ELF-1 (cell line): ENCODE measurements around the gene TAS2R60.
"Not testable (repeated sequence)": the region's sequence is repeated elsewhere in the genome, so short reads cannot be mapped to it uniquely, and the experiment has no call there.

Experiments used
- DNase-seq: peaks from one replicate; pipeline ENCODE4 v3.0.0-alpha.2; 2016; ENCODE audit warnings: low read depth, low spot score

TAS2R60 gene

GRCh38 chr7:143477501-143478150 is 34.4 kb downstream of the TAS2R60 start, which contains the start of gene TAS2R41:
TAS2R41 (plus strand) TSS chr7:143477873; CDS start chr7:143477873, 0 bp downstream.
- DNase-seq, result no peak

GRCh38 chr7:143479055-143479766 is 36.0 kb downstream of the TAS2R60 start:
- DNase-seq, result no peak

GRCh38 chr7:143480501-143480900 is 37.2 kb downstream of the TAS2R60 start:
- DNase-seq, result no peak

GRCh38 chr7:143484119-143484518 is 40.9 kb downstream of the TAS2R60 start:
- DNase-seq, result no peak

GRCh38 chr7:143485094-143485493 is 41.8 kb downstream of the TAS2R60 start:
- no peak for DNase-seq

GRCh38 chr7:143485500-143485899 is 42.2 kb downstream of the TAS2R60 start:
- no peak for DNase-seq

GRCh38 chr7:143486266-143486665 is 43.0 kb downstream of the TAS2R60 start:
- not testable (repeated sequence) for DNase-seq

- no peak for DNase-seq
Observed at GRCh38 chr7:143487061-143487460, 43.8 kb downstream of the TAS2R60 start.

GRCh38 chr7:143487566-143487965 is 44.3 kb downstream of the TAS2R60 start:
- no peak for DNase-seq

- peak; percentile 78 for DNase-seq
Observed at GRCh38 chr7:143490717-143491306, 47.6 kb downstream of the TAS2R60 start.

- no peak for DNase-seq
Observed at GRCh38 chr7:143492043-143492471, 48.8 kb downstream of the TAS2R60 start.

- DNase-seq, result no peak
Observed at GRCh38 chr7:143492799-143493739, 49.8 kb downstream of the TAS2R60 start.

- DNase-seq, result no peak
Observed at GRCh38 chr7:143493751-143494150, 50.5 kb downstream of the TAS2R60 start.
